ENCODE results near the gene AKR1B1. TPM values are rescaled to one million over a fixed set of nuclear protein-coding genes. Genes with fewer than 3 reads are reported as not detected.
A peak's percentile ranks its signal among the peaks of the same experiment; 100 is the strongest.

Gene AKR1B1
- total RNA-seq, 1 donor, result 85.8 TPM

DNA sequence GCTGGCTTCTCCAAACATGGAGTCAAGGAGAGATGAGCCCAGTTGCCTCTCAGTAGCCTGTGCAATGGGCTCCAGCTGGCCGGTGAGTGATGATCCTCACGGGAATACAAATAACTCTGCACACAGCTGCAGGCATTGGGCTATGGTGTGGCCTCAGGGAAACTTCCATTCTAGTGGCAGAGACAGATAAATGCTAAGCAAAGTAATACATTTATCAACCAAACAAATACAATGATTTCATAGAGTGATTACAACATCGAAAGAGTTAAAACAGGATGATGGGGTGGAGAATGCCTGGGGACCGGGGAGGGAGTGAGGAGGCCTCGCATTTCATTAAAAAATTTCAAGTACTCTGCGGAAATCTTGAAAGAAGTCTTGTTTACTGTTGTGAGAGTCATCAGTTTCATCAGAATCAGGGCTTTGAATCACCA lies 15.0 kb upstream of the AKR1B1 start:
- H3K36me3 ChIP-seq (ENCODE audit: insufficient read depth, low read length), result no peaks in the 10 kb centered on the region
- no peak overlapping the region for H3K27ac ChIP-seq (ENCODE audit: low read depth, low read length)
- no peaks in the 10 kb centered on the region for H3K9me3 ChIP-seq (ENCODE audit: low read depth, low read length)
- H3K79me2 ChIP-seq (ENCODE audit: insufficient read depth, low read length), result no peaks in the 10 kb centered on the region
- TF ChIP-seq, protein P1, sequence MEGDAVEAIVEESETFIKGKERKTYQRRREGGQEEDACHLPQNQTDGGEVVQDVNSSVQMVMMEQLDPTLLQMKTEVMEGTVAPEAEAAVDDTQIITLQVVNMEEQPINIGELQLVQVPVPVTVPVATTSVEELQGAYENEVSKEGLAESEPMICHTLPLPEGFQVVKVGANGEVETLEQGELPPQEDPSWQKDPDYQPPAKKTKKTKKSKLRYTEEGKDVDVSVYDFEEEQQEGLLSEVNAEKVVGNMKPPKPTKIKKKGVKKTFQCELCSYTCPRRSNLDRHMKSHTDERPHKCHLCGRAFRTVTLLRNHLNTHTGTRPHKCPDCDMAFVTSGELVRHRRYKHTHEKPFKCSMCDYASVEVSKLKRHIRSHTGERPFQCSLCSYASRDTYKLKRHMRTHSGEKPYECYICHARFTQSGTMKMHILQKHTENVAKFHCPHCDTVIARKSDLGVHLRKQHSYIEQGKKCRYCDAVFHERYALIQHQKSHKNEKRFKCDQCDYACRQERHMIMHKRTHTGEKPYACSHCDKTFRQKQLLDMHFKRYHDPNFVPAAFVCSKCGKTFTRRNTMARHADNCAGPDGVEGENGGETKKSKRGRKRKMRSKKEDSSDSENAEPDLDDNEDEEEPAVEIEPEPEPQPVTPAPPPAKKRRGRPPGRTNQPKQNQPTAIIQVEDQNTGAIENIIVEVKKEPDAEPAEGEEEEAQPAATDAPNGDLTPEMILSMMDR (IDR thresholded peaks at IDR 0.05; ENCODE audit: extremely low read depth, low read depth, low read length), result no peak
- H3K4me1 ChIP-seq (ENCODE audit: insufficient read depth, low read length), result peaks cover 24% of the 10 kb centered on the region
- H4K20me1 ChIP-seq (ENCODE audit: insufficient read depth, low read length), result no peaks in the 10 kb centered on the region
- DNase-seq (ENCODE audit: insufficient read length, low spot score, missing footprints), result peak; percentile 34
- no peak overlapping the region for H3K4me3 ChIP-seq (ENCODE audit: insufficient read depth, low read length)
- peak overlapping the region; percentile 19 for H3K4me2 ChIP-seq (ENCODE audit: insufficient read depth, low read length)
- no peaks in the 10 kb centered on the region for H3K27me3 ChIP-seq (ENCODE audit: insufficient read depth, low read length)
- H2AFZ ChIP-seq (ENCODE audit: low read length), result peak overlapping the region; percentile 62

GRCh38 chr7:134472572-134473244 lies 13.8 kb upstream of the AKR1B1 start:
- H3K4me2 ChIP-seq (ENCODE audit: insufficient read depth, low read length), result no peak overlapping the region
- no peaks in the 10 kb centered on the region for H3K79me2 ChIP-seq (ENCODE audit: insufficient read depth, low read length)
- no peak overlapping the region for H2AFZ ChIP-seq (ENCODE audit: low read length)
- no peak overlapping the region for H3K27ac ChIP-seq (ENCODE audit: low read depth, low read length)
- TF ChIP-seq, protein P1 (IDR thresholded peaks at IDR 0.05; ENCODE audit: extremely low read depth, low read depth, low read length), result no peak
- no peaks in the 10 kb centered on the region for H4K20me1 ChIP-seq (ENCODE audit: insufficient read depth, low read length)
- DNase-seq (ENCODE audit: insufficient read length, low spot score, missing footprints), result no peak
- H3K4me1 ChIP-seq (ENCODE audit: insufficient read depth, low read length), result peaks cover 18% of the 10 kb centered on the region
- no peaks in the 10 kb centered on the region for H3K36me3 ChIP-seq (ENCODE audit: insufficient read depth, low read length)
- H3K9me3 ChIP-seq (ENCODE audit: low read depth, low read length), result no peaks in the 10 kb centered on the region
- H3K4me3 ChIP-seq (ENCODE audit: insufficient read depth, low read length), result no peak overlapping the region
- H3K27me3 ChIP-seq (ENCODE audit: insufficient read depth, low read length), result no peaks in the 10 kb centered on the region

DNA sequence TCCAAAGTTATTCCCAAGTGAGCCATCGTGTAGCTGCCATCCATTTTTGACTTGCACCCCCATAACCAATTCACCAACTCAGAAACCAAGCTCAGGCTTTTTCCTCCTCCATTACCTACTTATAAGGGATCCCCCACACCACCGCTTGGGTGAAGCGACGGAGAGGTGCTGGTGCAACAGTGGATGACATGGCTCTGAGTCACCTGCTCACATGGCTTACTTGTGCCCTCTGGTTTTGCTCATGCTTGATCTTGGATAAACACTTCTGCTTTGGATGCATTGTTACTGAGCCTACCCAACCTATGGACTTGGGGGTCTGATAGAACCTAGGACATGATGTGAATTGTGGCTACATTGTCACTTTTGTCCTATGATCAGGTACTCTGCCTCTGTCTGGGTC lies 12.0 kb upstream of the AKR1B1 start:
- Histone ChIP-seq H3K79me2 (ENCODE audit: insufficient read depth, low read length) (no peaks in the 10 kb centered on the region), H3K27ac (ENCODE audit: low read depth, low read length) (no peak overlapping the region), H3K4me2 (ENCODE audit: insufficient read depth, low read length) (no peak overlapping the region), H2AFZ (ENCODE audit: low read length) (no peak overlapping the region), H3K36me3 (ENCODE audit: insufficient read depth, low read length) (no peaks in the 10 kb centered on the region), H3K4me1 (ENCODE audit: insufficient read depth, low read length) (peaks cover 18% of the 10 kb centered on the region), H4K20me1 (ENCODE audit: insufficient read depth, low read length) (no peaks in the 10 kb centered on the region), H3K4me3 (ENCODE audit: insufficient read depth, low read length) (no peak overlapping the region), H3K27me3 (ENCODE audit: insufficient read depth, low read length) (no peaks in the 10 kb centered on the region), H3K9me3 (ENCODE audit: low read depth, low read length) (no peaks in the 10 kb centered on the region)
- no peak for DNase-seq (ENCODE audit: insufficient read length, low spot score, missing footprints)
- TF ChIP-seq, protein P1 (IDR thresholded peaks at IDR 0.05; ENCODE audit: extremely low read depth, low read depth, low read length), result no peak

GRCh38 chr7:134469622-134470021 lies 10.7 kb upstream of the AKR1B1 start:
- TF ChIP-seq, protein P1 (IDR thresholded peaks at IDR 0.05; ENCODE audit: extremely low read depth, low read depth, low read length), result no peak
- H3K4me1 ChIP-seq (ENCODE audit: insufficient read depth, low read length), result peaks cover 18% of the 10 kb centered on the region
- DNase-seq (ENCODE audit: insufficient read length, low spot score, missing footprints), result no peak
- H3K4me3 ChIP-seq (ENCODE audit: insufficient read depth, low read length), result no peak overlapping the region
- no peak overlapping the region for H2AFZ ChIP-seq (ENCODE audit: low read length)
- H3K27ac ChIP-seq (ENCODE audit: low read depth, low read length), result no peak overlapping the region
- H4K20me1 ChIP-seq (ENCODE audit: insufficient read depth, low read length), result no peaks in the 10 kb centered on the region
- H3K36me3 ChIP-seq (ENCODE audit: insufficient read depth, low read length), result no peaks in the 10 kb centered on the region
- no peaks in the 10 kb centered on the region for H3K27me3 ChIP-seq (ENCODE audit: insufficient read depth, low read length)
- H3K79me2 ChIP-seq (ENCODE audit: insufficient read depth, low read length), result no peaks in the 10 kb centered on the region
- no peaks in the 10 kb centered on the region for H3K9me3 ChIP-seq (ENCODE audit: low read depth, low read length)
- no peak overlapping the region for H3K4me2 ChIP-seq (ENCODE audit: insufficient read depth, low read length)
